GM18951 (cell line): ENCODE data around the gene DCAF15.
A peak's percentile ranks its signal among the peaks of the same experiment; 100 is the strongest.

Experiments used
- POLR2A ChIP-seq: IDR thresholded peaks from 4 replicates; pipeline ENCODE4 v1.6.1; 2011; ENCODE audit warnings: mild to moderate bottlenecking; ENCODE audit not compliant: insufficient read length, insufficient read depth; ENCODE audit errors: extremely low read depth
- in situ Hi-C: fragments of 300-500 bp; cut with MboI; formaldehyde crosslinking; loops from one replicate; pipeline ENCODE4 v1.12.0; 2022; ENCODE audit warnings: low sequenced_read_pairs, mixed read lengths, inconsistent platforms; ENCODE audit not compliant: unreplicated experiment

DCAF15 gene, protein sequence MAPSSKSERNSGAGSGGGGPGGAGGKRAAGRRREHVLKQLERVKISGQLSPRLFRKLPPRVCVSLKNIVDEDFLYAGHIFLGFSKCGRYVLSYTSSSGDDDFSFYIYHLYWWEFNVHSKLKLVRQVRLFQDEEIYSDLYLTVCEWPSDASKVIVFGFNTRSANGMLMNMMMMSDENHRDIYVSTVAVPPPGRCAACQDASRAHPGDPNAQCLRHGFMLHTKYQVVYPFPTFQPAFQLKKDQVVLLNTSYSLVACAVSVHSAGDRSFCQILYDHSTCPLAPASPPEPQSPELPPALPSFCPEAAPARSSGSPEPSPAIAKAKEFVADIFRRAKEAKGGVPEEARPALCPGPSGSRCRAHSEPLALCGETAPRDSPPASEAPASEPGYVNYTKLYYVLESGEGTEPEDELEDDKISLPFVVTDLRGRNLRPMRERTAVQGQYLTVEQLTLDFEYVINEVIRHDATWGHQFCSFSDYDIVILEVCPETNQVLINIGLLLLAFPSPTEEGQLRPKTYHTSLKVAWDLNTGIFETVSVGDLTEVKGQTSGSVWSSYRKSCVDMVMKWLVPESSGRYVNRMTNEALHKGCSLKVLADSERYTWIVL

GRCh38 chr19:13952154-13952930 lies at the start of gene DCAF15:
TSS of gene DCAF15 (plus strand) at chr19:13952509. CDS start at chr19:13952513, 4 bp downstream.
- in situ Hi-C loops: no loop called here
- peak; percentile 81 for TF ChIP-seq POLR2A

DNA sequence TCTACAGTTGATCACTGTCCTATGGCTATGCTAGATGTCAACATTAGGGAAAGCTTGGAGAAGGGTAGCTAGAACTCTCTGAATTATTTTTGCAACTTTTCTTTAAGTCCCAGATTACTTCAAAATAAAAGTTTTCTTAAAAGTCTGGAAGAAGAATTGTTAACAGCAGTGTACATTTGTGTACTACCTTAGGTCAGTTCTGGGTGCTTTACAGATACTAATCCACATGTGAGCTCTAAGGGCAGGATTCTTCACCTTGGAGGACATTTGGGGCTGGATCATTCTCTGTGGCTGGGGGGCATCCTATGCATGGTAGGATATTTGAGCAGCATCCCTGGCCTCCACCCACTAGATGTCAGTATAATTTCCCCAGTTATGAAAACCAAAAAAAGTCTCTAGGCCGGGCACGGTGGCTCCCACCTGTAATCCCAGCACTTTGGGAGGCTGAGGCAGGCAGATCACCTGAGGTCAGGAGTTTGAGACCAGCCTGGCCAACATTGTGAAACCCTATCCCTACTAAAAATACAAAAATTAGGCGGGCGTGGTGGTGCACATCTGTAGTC lies 49.2 kb upstream of the DCAF15 start:
- TF ChIP-seq POLR2A: no peak
- in situ Hi-C loops: no loop called here

- TF ChIP-seq POLR2A: peak; percentile 70
- in situ Hi-C loops: no loop called here
These were observed 46.4 kb upstream of the DCAF15 start, which contains the start of the genes BRME1 and CC2D1A for GRCh38 chr19:13905634-13906520. TSS of gene BRME1 (minus strand) at chr19:13906117. CDS start at chr19:13904892, 1,225 bp downstream. TSS of gene CC2D1A (plus strand) at chr19:13906201. CDS start at chr19:13906442, 241 bp downstream.

GRCh38 chr19:13906521-13906904 lies 45.8 kb upstream of the DCAF15 start:
- in situ Hi-C loops: no loop called here

GRCh38 chr19:13906910-13907309 lies 45.4 kb upstream of the DCAF15 start:
- in situ Hi-C loops: no loop called here
- no peak for TF ChIP-seq POLR2A

More at GRCh38 chr19:13906521-13906904, 45.8 kb upstream of the DCAF15 start:
- no peak for TF ChIP-seq POLR2A

DNA sequence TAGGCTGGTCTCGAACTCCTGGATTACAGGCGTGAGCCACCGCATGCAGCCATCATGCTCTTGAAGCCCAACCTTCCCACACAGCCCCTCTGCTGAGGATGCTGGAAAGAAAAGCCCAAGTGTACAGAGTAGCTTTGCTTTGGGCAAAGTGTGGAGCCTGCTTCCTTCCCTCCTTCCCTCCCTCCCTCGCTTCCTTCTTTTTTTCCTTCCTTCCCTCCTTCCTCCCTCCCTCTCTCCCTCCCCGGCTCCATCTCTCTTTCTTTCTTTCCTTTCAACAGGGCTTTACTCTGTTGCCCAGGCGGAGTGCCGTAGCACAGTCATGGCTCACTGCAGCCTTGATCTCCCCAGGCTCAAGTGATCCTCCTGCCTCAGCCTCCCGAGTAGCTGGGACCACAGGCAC lies 43.6 kb upstream of the DCAF15 start:
- no peak for TF ChIP-seq POLR2A
- in situ Hi-C loops: no loop called here

- in situ Hi-C loops: no loop called here
- no peak for TF ChIP-seq POLR2A
These were observed 42.9 kb upstream of the DCAF15 start for GRCh38 chr19:13909430-13909829.

DNA sequence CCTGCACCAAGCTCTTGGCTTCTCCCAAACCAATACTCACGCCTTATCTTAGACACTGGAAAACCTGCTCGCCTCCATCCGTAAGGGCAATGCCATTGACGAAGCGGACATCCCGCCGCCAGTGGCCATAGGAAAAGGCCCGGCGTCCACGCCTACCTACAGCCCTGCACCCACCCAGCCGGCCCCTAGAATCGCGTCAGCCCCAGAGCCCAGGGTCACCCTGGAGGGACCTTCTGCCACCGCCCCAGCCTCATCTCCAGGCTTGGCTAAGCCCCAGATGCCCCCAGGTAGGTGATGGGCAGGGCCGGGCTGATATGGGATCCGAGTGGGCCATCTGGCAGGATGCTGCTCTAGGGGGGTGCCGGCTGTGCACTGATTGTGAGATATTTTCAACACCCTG lies 39.0 kb upstream of the DCAF15 start:
- no peak for TF ChIP-seq POLR2A

DNA sequence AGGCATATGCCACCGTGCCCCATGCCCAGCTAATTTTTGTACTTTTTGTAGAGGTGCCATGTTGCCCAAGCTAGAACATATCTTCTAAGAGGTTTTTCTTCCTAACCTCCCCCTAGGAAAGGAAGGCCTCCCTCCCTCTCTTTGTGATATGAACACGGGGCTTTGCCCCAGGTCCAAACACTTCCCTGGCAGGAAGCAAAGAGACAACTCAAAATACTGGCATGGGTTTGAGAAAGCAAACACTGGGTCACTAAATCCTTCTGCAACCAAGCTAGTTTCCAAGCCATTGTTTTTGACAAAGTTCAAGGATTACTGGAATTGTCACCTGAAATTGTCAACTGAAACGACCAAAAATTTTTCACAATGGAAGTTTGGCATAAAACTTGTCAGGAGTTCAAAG lies 37.5 kb upstream of the DCAF15 start:
- in situ Hi-C loops: no loop called here
- TF ChIP-seq POLR2A: no peak

More for the DNA sequence above, 39.0 kb upstream of the DCAF15 start:
- in situ Hi-C loops: no loop called here

DNA sequence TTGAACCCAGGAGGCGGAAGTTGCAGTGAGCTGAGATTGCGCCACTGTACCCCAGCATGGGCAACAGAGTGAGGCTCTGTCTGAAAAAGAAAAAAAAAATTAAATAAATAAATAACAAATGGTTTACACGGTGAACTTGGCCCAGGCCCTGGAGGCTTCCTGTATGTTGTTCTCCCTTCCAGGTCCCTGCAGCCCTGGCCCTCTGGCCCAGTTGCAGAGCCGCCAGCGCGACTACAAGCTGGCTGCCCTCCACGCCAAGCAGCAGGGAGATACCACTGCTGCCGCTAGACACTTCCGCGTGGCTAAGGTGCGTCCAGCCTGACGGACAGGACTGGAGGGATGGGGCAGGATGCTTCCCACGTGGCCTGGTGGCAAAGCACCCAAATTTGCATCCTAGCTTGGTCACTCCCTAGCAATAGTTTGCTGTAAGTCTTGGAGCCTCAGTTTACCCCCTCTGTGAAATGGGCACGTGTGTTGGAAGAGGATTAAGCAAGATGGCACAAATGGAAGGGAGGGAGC lies 34.4 kb upstream of the DCAF15 start:
- TF ChIP-seq POLR2A: no peak
- in situ Hi-C loops: no loop called here

DNA sequence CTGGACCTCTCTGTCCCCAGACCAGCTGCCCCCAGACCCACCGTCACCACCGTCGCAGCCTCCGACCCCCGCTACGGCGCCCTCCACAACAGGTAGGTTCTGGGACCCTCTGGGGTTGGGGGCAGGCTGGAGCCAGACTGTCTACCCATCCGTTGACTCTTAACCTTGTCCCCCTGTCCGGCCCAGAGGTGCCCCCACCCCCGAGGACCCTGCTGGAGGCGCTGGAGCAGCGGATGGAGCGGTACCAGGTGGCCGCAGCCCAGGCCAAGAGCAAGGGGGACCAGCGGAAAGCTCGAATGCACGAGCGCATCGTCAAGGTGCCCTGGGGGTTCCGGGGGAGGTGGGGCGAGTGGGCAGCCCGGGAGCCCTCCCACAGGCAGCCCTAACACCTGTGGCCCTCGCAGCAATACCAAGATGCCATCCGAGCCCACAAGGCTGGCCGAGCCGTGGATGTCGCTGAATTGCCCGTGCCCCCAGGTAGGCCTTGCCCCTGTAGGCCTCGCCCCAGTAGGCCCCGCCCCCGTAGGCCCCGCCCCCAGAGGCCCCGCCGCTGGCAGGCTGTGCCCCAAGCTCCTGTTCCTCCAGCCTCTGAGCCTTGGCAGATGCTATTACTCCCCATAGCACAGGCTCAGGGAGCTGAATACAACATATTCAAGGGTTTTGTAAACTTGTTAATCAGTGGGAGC lies 33.4 kb upstream of the DCAF15 start:
- in situ Hi-C loops: no loop called here
- TF ChIP-seq POLR2A: no peak
